Muscle layer of colon (tissue), 2 donors: ENCODE measurements around the gene MIEF1.

Source experiments
- H3K27ac ChIP-seq: one replicate; pipeline ENCODE4 v1.7.0; 2013; ENCODE audit warnings: low read depth, mild to moderate bottlenecking, low read length, moderate library complexity
- H3K27me3 ChIP-seq, 2 donors: one replicate each; pipeline ENCODE4 v1.7.0; 2013; ENCODE audit warnings: low read length in 2 of 2, mild to moderate bottlenecking in 2 of 2; ENCODE audit not compliant: insufficient read depth in 2 of 2, control insufficient read depth in 1 of 2
- H3K36me3 ChIP-seq: one replicate; pipeline ENCODE4 v1.7.0; 2013; ENCODE audit warnings: mild to moderate bottlenecking, low read length; ENCODE audit not compliant: insufficient read depth
- H3K4me1 ChIP-seq: one replicate; pipeline ENCODE4 v1.7.0; 2013; ENCODE audit warnings: mild to moderate bottlenecking, low read length; ENCODE audit not compliant: insufficient read depth
- H3K4me3 ChIP-seq, 2 donors: one replicate each; pipeline ENCODE4 v1.7.0; 2013; ENCODE audit warnings: low read length in 2 of 2, low read depth in 1 of 2, mild to moderate bottlenecking in 1 of 2, moderate library complexity in 1 of 2
- H3K9ac ChIP-seq: one replicate; pipeline ENCODE4 v1.7.0; 2013; ENCODE audit warnings: low read length
- H3K9me3 ChIP-seq: one replicate; pipeline ENCODE4 v1.7.0; 2013; ENCODE audit warnings: mild to moderate bottlenecking, low read length
- donor health status: abdominal sarcoma.
- donor health status: Adenocarcinoma of cecum.

MIEF1 gene

GRCh38 chr22:39472570-39473556 is 29.2 kb upstream of the MIEF1 start:
- Histone ChIP-seq H3K9ac (no peak overlapping the region), H3K27ac (no peak overlapping the region), H3K4me1 (no peaks in the 10 kb centered on the region), H3K9me3 (no peaks in the 10 kb centered on the region), H3K36me3 (no peaks in the 10 kb centered on the region), H3K27me3 (no peaks in the 10 kb centered on the region), H3K4me3 (no peak overlapping the region)

GRCh38 chr22:39473851-39474250 is 28.2 kb upstream of the MIEF1 start:
- H3K36me3 ChIP-seq, result no peaks in the 10 kb centered on the region
- no peak overlapping the region for H3K9ac ChIP-seq
- H3K4me3 ChIP-seq, result no peak overlapping the region
- H3K9me3 ChIP-seq, result no peaks in the 10 kb centered on the region
- H3K27ac ChIP-seq, result no peak overlapping the region
- no peaks in the 10 kb centered on the region for H3K27me3 ChIP-seq
- H3K4me1 ChIP-seq, result no peaks in the 10 kb centered on the region

GRCh38 chr22:39474351-39475111 is 27.6 kb upstream of the MIEF1 start:
- Histone ChIP-seq H3K4me1 (no peaks in the 10 kb centered on the region), H3K36me3 (no peaks in the 10 kb centered on the region), H3K27ac (no peak overlapping the region), H3K27me3 (no peaks in the 10 kb centered on the region), H3K4me3 (no peak overlapping the region), H3K9ac (no peak overlapping the region), H3K9me3 (no peaks in the 10 kb centered on the region)

GRCh38 chr22:39475337-39475736 is 26.8 kb upstream of the MIEF1 start:
- Histone ChIP-seq H3K4me1 (no peaks in the 10 kb centered on the region), H3K27ac (no peak overlapping the region), H3K36me3 (no peaks in the 10 kb centered on the region), H3K4me3 (no peak overlapping the region), H3K27me3 (no peaks in the 10 kb centered on the region), H3K9ac (no peak overlapping the region), H3K9me3 (no peaks in the 10 kb centered on the region)

- Histone ChIP-seq H3K4me3 (no peak overlapping the region), H3K4me1 (no peaks in the 10 kb centered on the region), H3K9me3 (no peaks in the 10 kb centered on the region), H3K36me3 (no peaks in the 10 kb centered on the region), H3K27me3 (no peaks in the 10 kb centered on the region), H3K9ac (no peak overlapping the region), H3K27ac (no peak overlapping the region)
Observed at GRCh38 chr22:39475902-39476301, 26.2 kb upstream of the MIEF1 start.

GRCh38 chr22:39476664-39477063 is 25.4 kb upstream of the MIEF1 start:
- Histone ChIP-seq H3K27ac (no peak overlapping the region), H3K9me3 (no peaks in the 10 kb centered on the region), H3K4me1 (no peaks in the 10 kb centered on the region), H3K27me3 (no peaks in the 10 kb centered on the region), H3K36me3 (no peaks in the 10 kb centered on the region), H3K4me3 (no peak overlapping the region), H3K9ac (no peak overlapping the region)

- Histone ChIP-seq H3K4me3 (no peak overlapping the region), H3K36me3 (no peaks in the 10 kb centered on the region), H3K27ac (no peak overlapping the region), H3K27me3 (no peaks in the 10 kb centered on the region), H3K4me1 (no peaks in the 10 kb centered on the region), H3K9me3 (no peaks in the 10 kb centered on the region), H3K9ac (no peak overlapping the region)
Observed at GRCh38 chr22:39477542-39477941, 24.5 kb upstream of the MIEF1 start.

GRCh38 chr22:39478441-39478850 is 23.6 kb upstream of the MIEF1 start:
- H3K36me3 ChIP-seq, result no peaks in the 10 kb centered on the region
- H3K9me3 ChIP-seq, result no peaks in the 10 kb centered on the region

GRCh38 chr22:39479254-39479653 is 22.8 kb upstream of the MIEF1 start:
- H3K9me3 ChIP-seq, result no peaks in the 10 kb centered on the region
- no peaks in the 10 kb centered on the region for H3K4me1 ChIP-seq
- H3K27ac ChIP-seq, result no peak overlapping the region

More at GRCh38 chr22:39478441-39478850, 23.6 kb upstream of the MIEF1 start:
- Histone ChIP-seq H3K27ac (no peak overlapping the region), H3K4me3 (no peak overlapping the region), H3K9ac (no peak overlapping the region), H3K27me3 (no peaks in the 10 kb centered on the region), H3K4me1 (no peaks in the 10 kb centered on the region)

GRCh38 chr22:39480557-39480956 is 21.5 kb upstream of the MIEF1 start:
- Histone ChIP-seq H3K27ac (no peak overlapping the region), H3K9me3 (no peaks in the 10 kb centered on the region), H3K4me3 (no peak overlapping the region), H3K27me3 (no peaks in the 10 kb centered on the region), H3K9ac (no peak overlapping the region), H3K4me1 (no peaks in the 10 kb centered on the region), H3K36me3 (no peaks in the 10 kb centered on the region)

More at GRCh38 chr22:39479254-39479653, 22.8 kb upstream of the MIEF1 start:
- Histone ChIP-seq H3K4me3 (no peak overlapping the region), H3K9ac (no peak overlapping the region), H3K36me3 (no peaks in the 10 kb centered on the region), H3K27me3 (no peaks in the 10 kb centered on the region)

- no peaks in the 10 kb centered on the region for H3K9me3 ChIP-seq
- H3K36me3 ChIP-seq, result no peaks in the 10 kb centered on the region
- H3K4me1 ChIP-seq, result no peaks in the 10 kb centered on the region
- no peak overlapping the region for H3K27ac ChIP-seq
- H3K9ac ChIP-seq, result no peak overlapping the region
- H3K27me3 ChIP-seq, result no peaks in the 10 kb centered on the region
- H3K4me3 ChIP-seq, result no peak overlapping the region
Observed at GRCh38 chr22:39481054-39481453, 21.0 kb upstream of the MIEF1 start.
